HEK293 (cell line): ENCODE data around the gene LPP.
A peak's percentile ranks its signal among the peaks of the same experiment; 100 is the strongest.

Experiments
- ATF2 ChIP-seq: fragments of 450-650 bp; formaldehyde crosslinking; IDR thresholded peaks from 2 replicates; pipeline ENCODE4 v1.5.1; 2016; ENCODE audit warnings: missing biosample characterization, missing genetic modification characterization, low read depth
- HOXC10 ChIP-seq: sonication (generic); formaldehyde crosslinking; IDR thresholded peaks from 2 replicates; pipeline ENCODE4 v1.8.1; 2023; ENCODE audit warnings: mild to moderate bottlenecking, missing genetic modification reagents
- IKZF3 ChIP-seq: fragments of 450-650 bp; IDR thresholded peaks from 2 replicates; pipeline ENCODE4 v1.5.0; 2018; ENCODE audit warnings: missing biosample characterization, mild to moderate bottlenecking, missing genetic modification characterization, moderate library complexity
- PATZ1 ChIP-seq: fragments of 450-650 bp; formaldehyde crosslinking; IDR thresholded peaks from 2 replicates; pipeline ENCODE4 v1.5.1; 2016; ENCODE audit warnings: missing biosample characterization, missing genetic modification characterization
- REST ChIP-seq: fragments of 450-650 bp; formaldehyde crosslinking; IDR thresholded peaks from 2 replicates; pipeline ENCODE4 v1.5.1; 2016; ENCODE audit warnings: missing biosample characterization, missing genetic modification characterization
- SALL2 ChIP-seq: fragments of 450-650 bp; formaldehyde crosslinking; IDR thresholded peaks from 2 replicates; pipeline ENCODE4 v1.5.0; 2017; ENCODE audit warnings: missing biosample characterization, mild to moderate bottlenecking, missing genetic modification characterization, borderline replicate concordance
- ZBTB1 ChIP-seq: fragments of 450-650 bp; formaldehyde crosslinking; IDR thresholded peaks from 2 replicates; pipeline ENCODE4 v1.5.1; 2016; ENCODE audit warnings: missing biosample characterization, missing genetic modification characterization
- ZEB2 ChIP-seq: fragments of 450-650 bp; formaldehyde crosslinking; IDR thresholded peaks from 2 replicates; pipeline ENCODE4 v1.5.1; 2016; ENCODE audit warnings: missing biosample characterization, missing genetic modification characterization
- ZIC2 ChIP-seq: fragments of 450-650 bp; formaldehyde crosslinking; IDR thresholded peaks from 2 replicates; pipeline ENCODE4 v1.5.1; 2016; ENCODE audit warnings: missing biosample characterization, missing genetic modification characterization
- ZNF140 ChIP-seq: fragments of 450-650 bp; formaldehyde crosslinking; IDR thresholded peaks from 2 replicates; pipeline ENCODE4 v1.5.1; 2016; ENCODE audit warnings: missing biosample characterization, missing genetic modification characterization
- ZNF148 ChIP-seq: fragments of 450-650 bp; formaldehyde crosslinking; IDR thresholded peaks from 2 replicates; pipeline ENCODE4 v1.5.0; 2017; ENCODE audit warnings: missing biosample characterization, missing genetic modification characterization, borderline replicate concordance
- ZNF16 ChIP-seq: fragments of 450-650 bp; formaldehyde crosslinking; IDR thresholded peaks from 2 replicates; pipeline ENCODE4 v1.5.1; 2016; ENCODE audit warnings: low read depth, missing biosample characterization, missing genetic modification characterization
- ZNF292 ChIP-seq: fragments of 450-650 bp; formaldehyde crosslinking; IDR thresholded peaks from 2 replicates; pipeline ENCODE4 v1.5.1; 2016; ENCODE audit warnings: low read depth, missing biosample characterization, missing genetic modification characterization, borderline replicate concordance
- ZNF324 ChIP-seq: fragments of 450-650 bp; formaldehyde crosslinking; IDR thresholded peaks from 2 replicates; pipeline ENCODE4 v1.5.1; 2016; ENCODE audit warnings: missing biosample characterization, missing genetic modification characterization
- ZNF585B ChIP-seq: fragments of 450-650 bp; formaldehyde crosslinking; IDR thresholded peaks from 2 replicates; pipeline ENCODE4 v1.5.1; 2016; ENCODE audit warnings: missing biosample characterization, missing genetic modification characterization
- ZNF624 ChIP-seq: fragments of 450-650 bp; formaldehyde crosslinking; IDR thresholded peaks from 2 replicates; pipeline ENCODE4 v1.5.1; 2017; ENCODE audit warnings: missing biosample characterization, missing genetic modification characterization
- ZNF629 ChIP-seq: fragments of 450-650 bp; formaldehyde crosslinking; IDR thresholded peaks from 2 replicates; pipeline ENCODE4 v1.5.1; 2017; ENCODE audit warnings: missing biosample characterization, missing genetic modification characterization
- ZNF664 ChIP-seq: fragments of 450-650 bp; formaldehyde crosslinking; IDR thresholded peaks from 2 replicates; pipeline ENCODE4 v1.5.1; 2016; ENCODE audit warnings: missing biosample characterization, missing genetic modification characterization
- ZNF776 ChIP-seq: fragments of 450-650 bp; formaldehyde crosslinking; IDR thresholded peaks from 2 replicates; pipeline ENCODE4 v1.5.0; 2017; ENCODE audit warnings: missing biosample characterization, missing genetic modification characterization, borderline replicate concordance
- ZNF791 ChIP-seq: fragments of 450-650 bp; formaldehyde crosslinking; IDR thresholded peaks from 2 replicates; pipeline ENCODE4 v1.5.1; 2016; ENCODE audit warnings: missing biosample characterization, missing genetic modification characterization
- ZNF830 ChIP-seq: fragments of 450-650 bp; IDR thresholded peaks from 2 replicates; pipeline ENCODE4 v1.5.0; 2018; ENCODE audit warnings: missing biosample characterization, missing genetic modification characterization, low read depth, mild to moderate bottlenecking, moderate library complexity
- ZSCAN4 ChIP-seq: fragments of 450-650 bp; formaldehyde crosslinking; IDR thresholded peaks from 2 replicates; pipeline ENCODE4 v1.5.1; 2017; ENCODE audit warnings: missing biosample characterization, missing genetic modification characterization
- TF ChIP-seq, protein P1 (sequence below): fragments of 450-650 bp; formaldehyde crosslinking; IDR thresholded peaks from 2 replicates; pipeline ENCODE4 v1.5.1; 2016; ENCODE audit warnings: missing biosample characterization, missing genetic modification characterization
- TF ChIP-seq, protein P2 (sequence below): fragments of 450-650 bp; formaldehyde crosslinking; IDR thresholded peaks from 2 replicates; pipeline ENCODE4 v1.5.1; 2016; ENCODE audit warnings: missing biosample characterization, missing genetic modification characterization

LPP gene

DNA sequence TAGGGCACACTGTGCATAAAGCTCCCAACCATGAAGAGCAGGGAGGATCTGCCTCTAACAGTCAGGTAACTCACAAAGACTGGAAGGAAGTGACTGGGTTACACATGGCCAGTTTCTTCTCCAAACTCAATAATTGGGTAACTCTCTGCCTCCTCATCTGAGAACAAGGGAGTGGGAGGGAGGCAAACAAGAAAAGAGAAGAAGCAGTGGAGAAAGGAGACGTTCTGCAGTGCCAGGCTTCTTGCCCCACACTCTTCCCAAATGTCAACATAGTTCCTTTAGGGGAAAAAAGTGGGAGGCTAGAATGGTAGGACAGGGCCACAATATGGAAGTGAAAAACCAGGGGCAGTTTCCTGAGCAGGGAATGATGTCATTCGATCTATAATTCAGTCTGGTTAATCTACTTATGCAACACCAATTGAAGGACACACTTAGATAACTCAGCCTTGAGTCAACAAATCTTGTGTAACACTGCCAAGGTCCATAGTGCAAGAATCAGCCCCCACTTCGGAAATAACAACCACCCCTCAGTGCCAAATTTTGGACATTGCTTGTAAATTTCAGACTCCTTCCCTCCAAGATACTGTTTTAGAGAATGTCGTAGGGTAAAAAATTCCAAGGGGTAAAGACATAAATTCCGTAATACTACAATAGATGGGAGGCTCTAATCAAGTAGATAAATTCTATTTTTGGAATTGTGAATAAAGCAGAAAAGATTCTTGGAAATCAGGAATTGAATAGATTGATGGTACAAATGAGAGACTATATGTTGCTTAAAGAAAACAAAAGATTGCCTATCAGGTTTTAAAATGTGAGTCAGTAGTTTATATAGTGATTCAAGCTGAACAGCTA lies 143.0 kb downstream of the LPP start (continued):
- TF ChIP-seq REST (tag by site-specific recombination) (no peak), ZEB2 (tag by site-specific recombination) (peak; percentile 92; the same call in 1 of the 2 replicates), ZBTB1 (tag by site-specific recombination) (no peak), ZNF140 (tag by site-specific recombination) (no peak), ZNF830 (tag by site-specific recombination) (no peak), PATZ1 (peak; percentile 65; the same call in 1 of the 2 replicates), ZNF324 (tag by site-specific recombination) (no peak), ZNF148 (tag by site-specific recombination) (no peak), ZSCAN4 (tag by site-specific recombination) (no peak), ZNF16 (no peak), HOXC10 (no peak), IKZF3 (tag by site-specific recombination) (0 out of 2 replicates have a peak, but pooled peaks have one; percentile 39), ZNF664 (no peak), ZNF585B (tag by site-specific recombination) (peak; percentile 64), ATF2 (tag by site-specific recombination) (peak; percentile 95), ZNF292 (no peak), ZNF776 (tag by site-specific recombination) (no peak), ZNF624 (tag by site-specific recombination) (no peak), ZIC2 (tag by site-specific recombination) (no peak), ZNF791 (tag by site-specific recombination) (no peak), ZNF629 (tag by site-specific recombination) (peak; percentile 94), SALL2 (no peak)
- TF ChIP-seq, protein P1, sequence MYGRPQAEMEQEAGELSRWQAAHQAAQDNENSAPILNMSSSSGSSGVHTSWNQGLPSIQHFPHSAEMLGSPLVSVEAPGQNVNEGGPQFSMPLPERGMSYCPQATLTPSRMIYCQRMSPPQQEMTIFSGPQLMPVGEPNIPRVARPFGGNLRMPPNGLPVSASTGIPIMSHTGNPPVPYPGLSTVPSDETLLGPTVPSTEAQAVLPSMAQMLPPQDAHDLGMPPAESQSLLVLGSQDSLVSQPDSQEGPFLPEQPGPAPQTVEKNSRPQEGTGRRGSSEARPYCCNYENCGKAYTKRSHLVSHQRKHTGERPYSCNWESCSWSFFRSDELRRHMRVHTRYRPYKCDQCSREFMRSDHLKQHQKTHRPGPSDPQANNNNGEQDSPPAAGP (tag by site-specific recombination): peak; percentile 68; the same call in 1 of the 2 replicates
- TF ChIP-seq, protein P2, sequence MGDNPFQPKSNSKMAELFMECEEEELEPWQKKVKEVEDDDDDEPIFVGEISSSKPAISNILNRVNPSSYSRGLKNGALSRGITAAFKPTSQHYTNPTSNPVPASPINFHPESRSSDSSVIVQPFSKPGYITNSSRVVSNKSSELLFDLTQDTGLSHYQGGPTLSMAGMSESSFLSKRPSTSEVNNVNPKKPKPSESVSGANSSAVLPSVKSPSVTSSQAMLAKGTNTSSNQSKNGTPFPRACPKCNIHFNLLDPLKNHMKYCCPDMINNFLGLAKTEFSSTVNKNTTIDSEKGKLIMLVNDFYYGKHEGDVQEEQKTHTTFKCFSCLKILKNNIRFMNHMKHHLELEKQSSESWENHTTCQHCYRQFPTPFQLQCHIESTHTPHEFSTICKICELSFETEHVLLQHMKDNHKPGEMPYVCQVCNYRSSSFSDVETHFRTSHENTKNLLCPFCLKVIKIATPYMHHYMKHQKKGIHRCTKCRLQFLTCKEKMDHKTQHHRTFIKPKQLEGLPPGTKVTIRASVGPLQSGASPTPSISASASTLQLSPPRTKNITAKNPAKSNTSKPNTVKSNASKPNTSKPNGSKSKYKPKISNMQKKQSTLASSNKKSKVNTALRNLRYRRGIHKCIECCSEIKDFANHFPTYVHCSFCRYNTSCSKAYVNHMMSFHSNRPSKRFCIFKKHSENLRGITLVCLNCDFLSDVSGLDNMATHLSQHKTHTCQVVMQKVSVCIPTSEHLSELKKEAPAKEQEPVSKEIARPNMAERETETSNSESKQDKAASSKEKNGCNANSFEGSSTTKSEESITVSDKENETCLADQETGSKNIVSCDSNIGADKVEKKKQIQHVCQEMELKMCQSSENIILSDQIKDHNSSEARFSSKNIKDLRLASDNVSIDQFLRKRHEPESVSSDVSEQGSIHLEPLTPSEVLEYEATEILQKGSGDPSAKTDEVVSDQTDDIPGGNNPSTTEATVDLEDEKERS (tag by site-specific recombination): no peak
